Mammary epithelial cell (primary cell): ENCODE results near the gene HMG20B.

Experiments
- CTCF ChIP-seq, 2 donors: IDR thresholded peaks in 1 of 2; conservative IDR thresholded peaks in 1 of 2; 2 replicates each; pipeline ENCODE4 v1.5.1; 2011 to 2012; ENCODE audit warnings: inconsistent platforms in 2 of 2, low read length in 2 of 2, mild to moderate bottlenecking in 2 of 2, control low read depth in 1 of 2, low read depth in 1 of 2; ENCODE audit not compliant: insufficient read depth in 1 of 2; ENCODE audit errors: extremely low read depth in 1 of 2
- EZH2 ChIP-seq: IDR thresholded peaks from 2 replicates; pipeline ENCODE4 v1.6.1; 2012; ENCODE audit warnings: low read length, inconsistent platforms, borderline replicate concordance

- TF ChIP-seq CTCF (conservative IDR thresholded peaks at IDR 0.05 in 1 of 2, IDR thresholded peaks at IDR 0.05 in 1 of 2; ENCODE audit: extremely low read depth in 1 of 2, insufficient read depth in 1 of 2, low read depth in 1 of 2, low read length in 2 of 2) (no peak), EZH2 (no peak)
These were observed 27.1 kb upstream of the HMG20B start for GRCh38 chr19:3545669-3546034.
